ENCODE measurements around the gene HTT. TPM values are rescaled to one million over a fixed set of nuclear protein-coding genes. Genes with fewer than 3 reads are reported as not detected.

The HTT gene
- total and polyA plus RNA-seq, 2 of the 8 experiments (the other 6 are each of a cell fraction or from before 2014, with no cell fraction given), result 24.0 to 71.0 TPM

DNA sequence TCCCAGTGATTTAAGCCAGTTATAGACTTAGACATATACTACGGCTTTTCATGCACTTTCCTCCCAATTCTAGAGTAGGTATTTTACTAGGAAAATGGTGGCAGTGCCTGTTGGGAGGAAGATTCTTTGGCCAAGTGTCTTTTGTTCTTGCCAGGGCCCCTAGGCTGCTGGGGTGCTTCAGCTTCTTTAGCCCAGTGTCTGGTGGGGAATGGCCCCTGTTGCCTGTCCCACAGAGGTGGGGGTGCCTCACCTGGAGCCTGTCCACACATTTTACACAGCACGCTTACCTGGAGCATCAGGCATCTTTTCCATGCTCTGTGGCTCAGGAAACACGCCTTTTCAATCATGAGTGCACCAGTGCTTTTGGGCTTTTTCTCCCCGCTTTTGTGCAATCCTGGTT is 141.3 kb downstream of the HTT start:
- ChIA-PET POLR2A (ENCODE audit: partially characterized antibody) (no interaction called here), CTCF (ENCODE audit: partially characterized antibody) (interaction anchor here (0.6 kb wide), 1 partner anchor 246 kb away, joined by 4 read pairs; no protein-coding TSS in a partner anchor)
- H3K56ac ChIP-seq (replicated peaks; ENCODE audit: insufficient read length, low read depth, low read length), result no peak overlapping the region
- FAIRE-seq (no peak), DNase-seq (ENCODE audit: low read depth in 1 of 2, low spot score in 2 of 2) (no peak)
- H3K27me3 ChIP-seq (replicated peaks in 1 of 4; ENCODE audit: control insufficient read depth in 3 of 4, extremely low read depth in 1 of 4, insufficient read depth in 3 of 4, low read length in 3 of 4), result no peaks in the 10 kb centered on the region
- H4K91ac ChIP-seq (replicated peaks; ENCODE audit: insufficient read length, low read length), result no peak overlapping the region
- H3K27ac ChIP-seq (ENCODE audit: low read depth, low read length), result no peak overlapping the region
- H3K79me1 ChIP-seq (ENCODE audit: low read depth, low read length), result no peaks in the 10 kb centered on the region
- H4K5ac ChIP-seq (ENCODE audit: insufficient read length, low read depth, low read length), result no peak overlapping the region
- no peak overlapping the region for H3K18ac ChIP-seq (ENCODE audit: extremely low read depth, low read length)
- H3K36me3 ChIP-seq (ENCODE audit: control insufficient read depth in 2 of 4, insufficient read depth in 4 of 4, low read length in 3 of 4), result peaks cover 31 to 69% (median 58%) of the 10 kb centered on the region in 4 experiments
- H3K4ac ChIP-seq (replicated peaks; ENCODE audit: insufficient read length, low read depth, low read length), result no peak overlapping the region
- no peak overlapping the region for H4K8ac ChIP-seq (ENCODE audit: extremely low read depth, insufficient read depth, low read length)
- H3K79me2 ChIP-seq (ENCODE audit: control insufficient read depth in 1 of 2, insufficient read depth in 2 of 2, low read length in 2 of 2), result no peaks in the 10 kb centered on the region
- H2BK12ac ChIP-seq (ENCODE audit: low read depth, low read length), result no peak overlapping the region
- no peak overlapping the region for H2BK5ac ChIP-seq (ENCODE audit: low read depth, low read length)
- no peak overlapping the region for H3K14ac ChIP-seq (ENCODE audit: insufficient read length)
- H2BK120ac ChIP-seq (replicated peaks; ENCODE audit: low read depth, low read length), result no peak overlapping the region
- H3K23ac ChIP-seq (ENCODE audit: insufficient read length), result no peak overlapping the region
- no peak overlapping the region for H2BK20ac ChIP-seq (ENCODE audit: low read length)
- H2AFZ ChIP-seq (ENCODE audit: low read length), result no peak overlapping the region
- no peak overlapping the region for H3K4me2 ChIP-seq (ENCODE audit: insufficient read depth in 1 of 2, low read depth in 2 of 2, low read length in 2 of 2)
- H3K4me1 ChIP-seq (replicated peaks in 1 of 4; ENCODE audit: control insufficient read depth in 3 of 4, insufficient read depth in 4 of 4, low read length in 3 of 4), result no peaks in the 10 kb centered on the region
- peaks cover 0 to 9% of the 10 kb centered on the region in 2 experiments for H4K20me1 ChIP-seq (replicated peaks in 1 of 2; ENCODE audit: control insufficient read depth in 1 of 2, insufficient read depth in 2 of 2, low read length in 2 of 2)
- TF ChIP-seq TAF1 (IDR thresholded peaks at IDR 0.05; ENCODE audit: low read depth, low read length), result no peak
- TF ChIP-seq SIX5 (IDR thresholded peaks at IDR 0.05; ENCODE audit: low read depth, low read length), result no peak
- no peak for TF ChIP-seq POLR2A (IDR thresholded peaks at IDR 0.05; ENCODE audit: control extremely low read depth in 1 of 2, low read depth in 2 of 2, low read length in 2 of 2)
- TF ChIP-seq YY1 (IDR thresholded peaks at IDR 0.05; ENCODE audit: low read depth, low read length), result no peak
- no peak for TF ChIP-seq CTBP2 (IDR thresholded peaks at IDR 0.05; ENCODE audit: borderline replicate concordance, insufficient read depth, insufficient read length, low read length)
- TF ChIP-seq, protein P1, sequence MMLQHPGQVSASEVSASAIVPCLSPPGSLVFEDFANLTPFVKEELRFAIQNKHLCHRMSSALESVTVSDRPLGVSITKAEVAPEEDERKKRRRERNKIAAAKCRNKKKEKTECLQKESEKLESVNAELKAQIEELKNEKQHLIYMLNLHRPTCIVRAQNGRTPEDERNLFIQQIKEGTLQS (IDR thresholded peaks at IDR 0.05; ENCODE audit: insufficient read depth, low read depth, low read length), result no peak
- TF ChIP-seq SAP30 (IDR thresholded peaks at IDR 0.05; ENCODE audit: insufficient read depth, insufficient replicate concordance, low read length), result no peak
- TF ChIP-seq JUND (IDR thresholded peaks at IDR 0.05; ENCODE audit: low read length), result no peak
- no peak for TF ChIP-seq NRF1 (IDR thresholded peaks at IDR 0.05; ENCODE audit: low read depth, low read length)
- TF ChIP-seq NANOG (IDR thresholded peaks at IDR 0.05; ENCODE audit: insufficient read depth, low read depth, low read length, poor library complexity, severe bottlenecking), result no peak
- TF ChIP-seq SRF (IDR thresholded peaks at IDR 0.05; ENCODE audit: low read depth, low read length), result no peak
- no peak overlapping the region for H3K4me3 ChIP-seq (ENCODE audit: extremely low read depth in 1 of 4, insufficient read depth in 2 of 4, low read depth in 3 of 4, low read length in 4 of 4)
- H3K9ac ChIP-seq (replicated peaks in 1 of 4; ENCODE audit: extremely low read depth in 1 of 4, low read depth in 3 of 4, low read length in 3 of 4), result no peak overlapping the region
- no peak overlapping the region for H2BK15ac ChIP-seq (ENCODE audit: low read length)
- no peak overlapping the region for H2AK5ac ChIP-seq (ENCODE audit: low read depth, low read length)
- no peaks in the 10 kb centered on the region for H3K23me2 ChIP-seq (ENCODE audit: low read depth, low read length)
- no peaks in the 10 kb centered on the region for H3K9me3 ChIP-seq (ENCODE audit: insufficient read depth in 2 of 2, low read depth in 1 of 2, low read length in 1 of 2)
- WGBS, 2 experiments (ENCODE audit: extremely low coverage in 1 of 2, insufficient coverage in 1 of 2, insufficient read length in 1 of 2, insufficient replicate concordance in 2 of 2, low coverage in 1 of 2, low lambda C conversion rate in 2 of 2, missing lambda C conversion rate in 1 of 2), result 88% methylated on average over 4 of the region's 4 CpGs; no CpG with 5 or more reads in 1 of the 2 experiments
